Measurements from ENCODE around the gene CCDC188. TPM values are rescaled to one million over a fixed set of nuclear protein-coding genes. Genes with fewer than 3 reads are reported as not detected.

The CCDC188 gene
- total RNA-seq, 1 donor from 2014 or later = 0.30 TPM

DNA sequence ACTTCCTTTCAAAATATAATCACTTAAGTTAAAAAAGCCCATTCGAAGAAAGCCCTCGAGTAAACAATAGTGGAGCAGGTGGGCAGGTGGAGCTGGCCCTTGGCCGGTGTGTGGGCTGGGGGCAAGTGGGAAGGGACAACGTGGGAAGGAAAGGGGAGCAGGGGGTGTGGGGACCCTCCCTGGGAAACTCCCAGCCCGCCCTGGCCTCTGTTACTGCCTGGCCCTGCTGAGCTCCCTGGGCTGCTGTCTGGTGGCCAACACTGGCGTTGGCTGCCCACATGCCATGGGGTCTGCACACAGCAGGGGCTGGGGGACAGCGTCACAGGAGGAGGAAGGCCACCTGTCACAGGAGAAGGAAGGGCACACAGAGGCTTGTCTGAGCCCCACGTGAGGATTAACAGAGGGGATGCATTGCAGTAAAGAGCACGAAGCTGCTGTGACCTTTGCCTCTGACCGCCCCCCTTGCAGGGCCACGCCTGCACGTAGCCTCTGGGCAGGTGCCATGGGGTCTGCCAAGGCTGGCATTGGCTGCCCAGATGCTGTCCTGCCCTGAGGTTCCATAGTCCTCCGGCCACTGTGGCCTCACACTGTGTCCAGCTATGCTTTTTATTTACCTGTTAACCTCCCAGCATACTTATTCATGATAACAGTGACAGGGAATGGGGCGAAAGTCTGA lies 36.2 kb upstream of the CCDC188 start:
- intact Hi-C loops (cut with DNase I) = no loop called here
- DNase-seq = no peak
- no peak for ATAC-seq (ENCODE audit: poor library complexity)

DNA sequence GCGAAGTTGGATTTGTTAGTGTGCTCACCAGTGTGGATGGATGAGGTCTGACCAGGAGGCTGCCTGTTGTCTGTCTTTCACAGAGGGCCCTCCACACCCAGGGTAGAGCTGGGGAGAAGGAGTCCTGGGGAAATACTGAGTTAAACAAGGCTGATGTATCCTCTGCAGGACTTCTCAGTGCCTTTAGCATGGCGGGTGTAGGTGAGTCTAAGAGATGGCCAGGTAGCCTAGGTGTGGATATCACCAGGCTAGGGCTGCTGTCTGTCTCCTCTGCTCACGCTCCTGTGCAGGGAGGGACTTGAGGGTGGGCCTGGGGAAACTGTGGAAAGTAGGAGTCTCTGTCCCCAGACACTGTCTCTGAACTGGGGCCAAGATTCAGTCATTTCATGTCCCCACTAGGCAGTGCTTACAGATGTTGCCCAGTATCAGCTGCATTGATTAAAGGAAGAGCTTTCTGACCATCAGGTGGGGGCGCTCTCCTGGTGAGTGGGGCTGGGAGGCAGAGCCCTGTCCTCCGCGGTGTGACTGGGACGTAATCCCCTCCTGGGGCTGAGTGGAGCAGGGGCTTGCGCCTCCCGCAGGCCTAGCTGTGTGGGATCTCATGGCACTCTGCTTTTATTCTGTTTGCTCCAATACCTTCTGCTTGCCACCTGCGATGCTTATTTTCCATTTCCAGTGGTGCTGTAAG lies 35.5 kb upstream of the CCDC188 start:
- intact Hi-C loops (cut with DNase I) = no loop called here
- DNase-seq = no peak
- no peak for ATAC-seq (ENCODE audit: poor library complexity)

- intact Hi-C loops (cut with DNase I) = no loop called here
- DNase-seq (no peak), ATAC-seq (ENCODE audit: poor library complexity) (no peak)
Measured at GRCh38 chr22:20185750-20186149, 34.9 kb upstream of the CCDC188 start.

DNA sequence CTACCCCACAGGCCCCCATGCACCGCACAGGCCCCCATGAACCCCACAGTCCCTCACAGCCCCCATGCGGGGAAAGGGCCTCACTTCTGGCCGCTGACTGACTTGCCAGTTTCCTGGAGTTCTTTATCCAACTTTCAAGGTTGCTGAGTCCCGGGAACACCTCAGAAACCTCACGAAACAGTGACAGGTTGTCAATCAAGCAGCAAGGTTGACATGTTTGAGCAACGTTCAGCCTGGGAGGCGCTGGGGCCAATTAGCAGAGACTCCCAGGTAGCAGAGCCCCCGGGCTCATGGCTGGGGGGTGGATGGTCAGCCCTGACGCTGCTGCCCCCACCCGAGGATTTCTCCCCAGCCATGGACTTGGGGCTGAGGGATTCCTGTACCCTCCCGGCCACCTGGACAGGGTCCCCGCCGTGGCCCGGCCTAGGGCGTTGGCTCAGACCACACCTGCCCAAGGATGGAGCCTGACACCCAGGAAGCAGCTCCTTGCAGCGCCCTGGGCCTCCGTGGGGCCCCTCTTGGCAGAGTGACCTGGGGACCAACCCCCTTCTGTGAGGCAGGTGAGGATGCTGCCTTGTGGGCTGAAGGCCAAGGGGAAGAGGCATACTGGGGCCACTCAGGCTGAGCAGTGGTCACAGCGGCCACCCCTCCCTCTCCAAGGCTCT lies 33.8 kb upstream of the CCDC188 start:
- ATAC-seq (ENCODE audit: poor library complexity) (no peak), DNase-seq (no peak)
- intact Hi-C loops (cut with DNase I) = no loop called here

DNA sequence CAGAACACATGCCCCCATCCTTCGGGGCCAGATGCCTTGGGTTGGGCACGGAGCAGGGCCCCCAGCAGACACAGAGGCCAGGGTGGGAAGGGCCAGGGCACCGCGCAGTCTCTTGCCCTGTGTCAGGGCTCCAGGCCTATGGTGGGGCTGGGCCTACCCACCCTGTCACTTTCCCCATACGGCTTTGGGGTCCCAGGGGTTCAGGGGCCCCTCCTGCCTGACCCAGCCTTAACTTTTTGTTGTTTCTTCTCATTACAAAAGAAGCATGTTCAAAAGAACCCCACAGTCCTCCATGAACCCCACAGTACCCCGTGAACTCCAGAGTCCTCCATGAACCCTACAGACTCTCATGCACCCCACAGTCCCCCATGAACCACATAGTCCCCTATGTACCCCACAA lies 33.0 kb upstream of the CCDC188 start:
- intact Hi-C loops (cut with DNase I) = no loop called here
- ATAC-seq (ENCODE audit: poor library complexity) (no peak), DNase-seq (no peak)

DNA sequence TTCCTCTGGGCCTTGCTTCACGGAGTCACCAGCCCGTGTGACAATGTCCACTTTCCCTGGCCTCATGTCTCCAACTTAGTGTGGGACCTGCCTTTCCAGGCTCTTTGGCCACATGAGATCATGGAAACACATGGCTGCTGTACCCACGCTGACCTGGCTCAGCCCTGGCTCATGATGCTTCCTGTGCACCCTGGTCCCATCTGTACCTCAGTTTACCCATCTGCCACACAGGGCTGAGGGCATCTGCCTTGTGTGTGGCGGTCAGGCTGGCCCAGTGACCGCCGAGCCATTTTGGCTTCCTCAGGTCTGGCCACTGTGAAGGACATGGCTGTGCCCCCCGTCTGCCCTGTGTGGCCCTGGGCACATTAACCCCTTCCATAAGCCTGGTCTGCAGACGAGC lies 32.2 kb upstream of the CCDC188 start:
- intact Hi-C loops (cut with DNase I) = no loop called here
- DNase-seq = no peak
- no peak for ATAC-seq (ENCODE audit: poor library complexity)

DNA sequence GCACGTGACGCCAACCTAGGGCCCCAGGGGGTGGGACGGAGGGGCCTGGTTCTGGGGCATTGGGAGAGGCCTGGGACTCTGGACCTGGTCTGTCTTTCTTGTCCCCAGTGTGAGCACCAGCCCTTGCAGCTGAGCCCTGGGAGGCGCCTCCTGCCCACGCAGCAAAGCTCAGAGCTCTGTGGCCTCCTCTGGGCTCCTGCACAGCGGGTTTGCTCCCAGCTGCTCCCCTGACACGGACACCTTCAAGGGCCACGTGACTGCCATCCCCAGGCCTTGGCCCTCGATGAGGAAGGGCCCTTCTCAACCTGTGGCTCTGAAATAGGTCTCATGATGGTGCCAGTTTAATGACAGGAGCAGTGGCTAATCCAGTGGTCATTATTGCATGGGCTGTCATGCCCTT lies 31.5 kb upstream of the CCDC188 start:
- ATAC-seq (ENCODE audit: poor library complexity) (no peak), DNase-seq (no peak)
- intact Hi-C loops (cut with DNase I) = no loop called here

- ATAC-seq (ENCODE audit: poor library complexity) (no peak), DNase-seq (no peak)
- intact Hi-C loops (cut with DNase I) = no loop called here
Measured at GRCh38 chr22:20181884-20182236, 31.0 kb upstream of the CCDC188 start.

DNA sequence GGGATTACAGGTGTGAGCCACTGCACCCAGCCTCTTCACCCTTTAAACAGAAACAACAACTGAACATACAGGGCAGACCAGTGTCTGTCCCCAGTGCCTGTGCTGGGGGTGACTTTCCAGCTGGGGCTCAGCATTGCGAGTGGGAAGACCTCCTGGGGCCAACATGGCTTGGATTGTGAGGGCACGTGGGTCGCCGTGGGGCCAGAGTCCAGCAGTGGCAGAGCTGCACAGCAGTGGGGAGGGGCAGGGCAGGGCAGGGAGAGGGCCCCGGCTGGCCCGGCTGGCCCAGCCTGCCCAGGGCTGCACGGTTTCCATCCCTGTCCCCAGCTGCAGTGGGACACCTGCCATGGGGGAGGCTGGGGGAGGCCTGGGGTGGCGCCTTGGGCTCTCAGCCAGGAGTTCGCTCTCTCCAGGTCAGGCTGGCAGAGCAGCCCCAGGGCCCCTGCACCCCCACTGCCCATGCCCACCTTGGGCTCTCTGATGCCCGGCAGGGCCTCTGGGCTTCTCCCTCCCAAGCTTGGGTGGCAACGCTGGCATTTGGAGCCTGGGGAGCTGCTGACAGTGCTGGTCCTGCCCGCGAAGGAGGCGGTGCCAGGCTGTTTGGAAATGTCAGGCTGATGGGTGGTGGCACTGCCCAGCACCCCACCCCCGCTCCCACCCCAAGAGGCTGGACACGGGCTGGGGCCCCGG lies 30.5 kb upstream of the CCDC188 start:
- ATAC-seq (ENCODE audit: poor library complexity) = no peak
- intact Hi-C loops (cut with DNase I) = no loop called here
- no peak for DNase-seq

DNA sequence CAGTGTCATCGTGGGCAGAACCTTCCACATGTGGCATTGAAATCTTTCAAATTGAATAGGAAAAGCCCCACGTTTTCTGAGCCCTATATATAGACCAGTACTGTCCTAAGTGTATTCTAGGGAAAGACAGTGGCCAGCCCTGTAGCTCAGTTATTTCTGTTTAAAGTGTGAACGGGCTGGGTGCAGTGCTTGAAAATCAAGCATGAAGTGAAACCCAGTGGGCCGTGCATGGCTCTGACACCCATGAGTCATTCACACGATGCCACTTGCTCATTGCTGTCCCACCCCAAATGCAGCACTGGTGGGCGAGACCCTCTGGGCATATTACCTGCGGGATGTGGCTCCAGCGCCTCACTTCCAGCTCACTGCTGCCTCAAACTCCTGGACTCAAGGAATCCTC lies 29.8 kb upstream of the CCDC188 start:
- no peak for DNase-seq
- intact Hi-C loops (cut with DNase I) = no loop called here
- no peak for ATAC-seq (ENCODE audit: poor library complexity)

GRCh38 chr22:20180245-20180630 lies 29.4 kb upstream of the CCDC188 start:
- ATAC-seq (ENCODE audit: poor library complexity) (no peak), DNase-seq (no peak)
- intact Hi-C loops (cut with DNase I) = no loop called here

GRCh38 chr22:20179455-20180244 lies 28.8 kb upstream of the CCDC188 start:
- intact Hi-C loops (cut with DNase I) = no loop called here
- no peak for DNase-seq
- no peak for ATAC-seq (ENCODE audit: poor library complexity)

GRCh38 chr22:20178915-20179227 lies 28.0 kb upstream of the CCDC188 start:
- intact Hi-C loops (cut with DNase I) = no loop called here
- ATAC-seq (ENCODE audit: poor library complexity) = no peak
- DNase-seq = no peak

DNA sequence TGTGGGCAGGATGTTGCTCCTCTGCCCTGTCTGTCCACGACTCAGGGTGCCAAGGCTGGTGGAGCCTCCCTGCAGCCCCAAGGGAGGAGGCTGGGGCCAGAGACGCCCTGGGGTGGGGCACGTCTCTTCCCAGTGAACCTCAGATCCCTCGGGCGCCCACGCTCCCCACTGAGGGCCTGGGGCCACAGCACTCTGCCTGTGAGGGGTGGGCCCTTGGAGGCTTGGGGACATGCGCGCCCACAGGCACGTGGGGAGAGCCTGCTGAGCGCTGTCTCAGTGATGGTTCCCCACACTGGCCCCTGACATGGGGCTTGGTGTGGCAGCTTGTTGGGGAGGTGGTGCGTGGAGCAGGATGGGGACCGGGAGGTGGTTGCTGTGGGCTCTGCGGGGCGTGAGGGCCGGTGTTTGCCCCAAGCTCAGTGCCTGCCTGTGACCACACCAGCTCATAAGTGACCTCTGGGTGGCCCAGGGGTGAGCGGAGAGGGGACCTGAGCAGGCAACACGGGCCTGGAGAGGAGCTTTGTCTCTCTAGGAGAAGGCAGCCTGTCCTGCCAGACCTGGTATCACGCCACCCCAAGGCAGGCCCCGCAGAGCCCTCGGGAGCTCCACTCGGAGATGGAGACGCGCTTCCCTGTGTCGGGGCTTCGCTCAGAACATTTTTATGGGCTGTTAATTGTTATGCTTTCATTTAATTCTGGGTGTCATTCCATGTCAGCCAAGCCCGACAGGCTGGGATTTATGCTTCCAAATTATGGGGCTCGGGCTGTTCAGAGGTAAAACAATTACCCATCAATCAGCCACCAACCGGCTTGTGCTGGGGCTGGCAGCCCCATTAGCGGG lies 27.4 kb upstream of the CCDC188 start:
- no peak for DNase-seq
- intact Hi-C loops (cut with DNase I) = no loop called here
- ATAC-seq (ENCODE audit: poor library complexity) = no peak

GRCh38 chr22:20177217-20177911 lies 26.5 kb upstream of the CCDC188 start:
- intact Hi-C loops (cut with DNase I) = no loop called here
- ATAC-seq (ENCODE audit: poor library complexity) (no peak), DNase-seq (no peak)

- intact Hi-C loops (cut with DNase I) = no loop called here
- no peak for DNase-seq
- ATAC-seq (ENCODE audit: poor library complexity) = no peak
Measured at GRCh38 chr22:20176421-20177085, 25.7 kb upstream of the CCDC188 start.

- no peak for DNase-seq
- ATAC-seq (ENCODE audit: poor library complexity) = no peak
- intact Hi-C loops (cut with DNase I) = no loop called here
Measured at GRCh38 chr22:20175597-20175900, 24.7 kb upstream of the CCDC188 start.
